SH-SY5Y (cell line): ENCODE measurements around the gene KIAA1755.

ENCODE experiments used
- GATA2 ChIP-seq: IDR thresholded peaks from 2 replicates; pipeline ENCODE4 v1.6.1; 2011; ENCODE audit warnings: mild to moderate bottlenecking, low read depth, low read length
- GATA3 ChIP-seq: IDR thresholded peaks from 2 replicates; pipeline ENCODE4 v1.6.1; 2011; ENCODE audit warnings: low read depth, mild to moderate bottlenecking, low read length, moderate library complexity

DNA sequence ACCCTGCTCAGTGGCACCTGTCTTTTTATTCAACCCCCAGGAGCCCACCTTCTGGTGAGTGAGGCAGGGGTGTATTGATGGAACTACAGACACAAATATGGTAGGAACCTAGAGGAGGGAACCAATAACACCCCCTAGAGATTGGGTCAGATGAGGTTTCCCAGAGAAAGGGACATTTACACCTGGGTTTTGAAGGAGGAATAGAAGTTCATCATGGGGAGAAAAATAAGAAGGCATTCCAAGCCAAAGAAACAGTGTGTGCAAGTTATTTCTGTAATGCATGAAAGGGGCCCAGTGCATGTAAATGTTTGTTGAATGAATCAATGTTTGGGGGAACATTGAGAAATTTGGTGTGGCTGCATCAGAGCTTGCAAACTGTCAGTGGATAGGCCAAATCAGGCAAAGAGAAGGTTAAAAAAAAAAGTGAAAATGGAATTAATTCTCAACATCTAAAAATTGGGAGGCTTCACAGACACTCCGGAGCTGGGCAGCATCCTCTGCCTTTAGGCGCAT lies 11.1 kb upstream of the KIAA1755 start:
- no peak for TF ChIP-seq GATA2
- TF ChIP-seq GATA3: no peak
